Midbrain (tissue), 1 donor: ENCODE results near the gene SYNPO.

Source experiments
- DNase-seq: peaks from one replicate; lab custom pipeline; 2025; lab: John Stamatoyannopoulos, UW

SYNPO gene

GRCh38 chr5:150640311-150641005 lies at the start of gene SYNPO:
Gene SYNPO (plus strand): TSS chr5:150640660. CDS start chr5:150648276, 7,616 bp downstream.
- no peak for DNase-seq

GRCh38 chr5:150590979-150591695 lies 49.3 kb upstream of the SYNPO start:
- DNase-seq, result peak; percentile 32

GRCh38 chr5:150593593-150593992 lies 46.9 kb upstream of the SYNPO start:
- no peak for DNase-seq

GRCh38 chr5:150593996-150594395 lies 46.5 kb upstream of the SYNPO start:
- peak; percentile 24 for DNase-seq

- DNase-seq, result no peak
These were observed 44.9 kb upstream of the SYNPO start for GRCh38 chr5:150595466-150596031.

GRCh38 chr5:150596313-150596712 lies 44.1 kb upstream of the SYNPO start:
- no peak for DNase-seq

- no peak for DNase-seq
These were observed 43.6 kb upstream of the SYNPO start for GRCh38 chr5:150596826-150597225.

- no peak for DNase-seq
These were observed 42.5 kb upstream of the SYNPO start for GRCh38 chr5:150598006-150598405.

- DNase-seq, result no peak
These were observed 41.6 kb upstream of the SYNPO start for GRCh38 chr5:150598821-150599273.

- no peak for DNase-seq
These were observed 41.2 kb upstream of the SYNPO start for GRCh38 chr5:150599281-150599680.

GRCh38 chr5:150599917-150600511 lies 40.4 kb upstream of the SYNPO start:
- DNase-seq, result peak; percentile 29

GRCh38 chr5:150600616-150601490 lies 39.6 kb upstream of the SYNPO start:
- no peak for DNase-seq

- no peak for DNase-seq
These were observed 38.7 kb upstream of the SYNPO start for GRCh38 chr5:150601491-150602345.

- DNase-seq, result no peak
These were observed 37.4 kb upstream of the SYNPO start for GRCh38 chr5:150603052-150603451.

GRCh38 chr5:150603491-150603890 lies 37.0 kb upstream of the SYNPO start:
- DNase-seq, result no peak

- DNase-seq, result no peak
These were observed 36.5 kb upstream of the SYNPO start for GRCh38 chr5:150604010-150604409.

GRCh38 chr5:150604894-150605440 lies 35.5 kb upstream of the SYNPO start:
- DNase-seq, result no peak

- DNase-seq, result no peak
These were observed 34.9 kb upstream of the SYNPO start for GRCh38 chr5:150605546-150605945.

- DNase-seq, result no peak
These were observed 34.0 kb upstream of the SYNPO start for GRCh38 chr5:150606476-150606875.

GRCh38 chr5:150607105-150607504 lies 33.4 kb upstream of the SYNPO start:
- DNase-seq, result no peak
